Hindlimb muscle (tissue), 1 donor: ENCODE measurements around the gene VHLL. TPM values are rescaled to one million over a fixed set of nuclear protein-coding genes. Genes with fewer than 3 reads are reported as not detected.

ENCODE experiments used
- DNase-seq: peaks from one replicate; pipeline ENCODE4 v3.0.0-alpha.2; 2013
- polyA plus RNA-seq: library from polyadenylated mRNA; unstranded; fragments of 120-200 nt; gene quantifications from one replicate; pipeline ENCODE4 v1.2.1, GENCODE V29; 2013; ENCODE audit not compliant: insufficient read length

The VHLL gene
- polyA plus RNA-seq, 1 donor, result not detected

- DNase-seq, result no peak
Observed at GRCh38 chr1:156253634-156254033, 45.5 kb downstream of the VHLL start.

DNA sequence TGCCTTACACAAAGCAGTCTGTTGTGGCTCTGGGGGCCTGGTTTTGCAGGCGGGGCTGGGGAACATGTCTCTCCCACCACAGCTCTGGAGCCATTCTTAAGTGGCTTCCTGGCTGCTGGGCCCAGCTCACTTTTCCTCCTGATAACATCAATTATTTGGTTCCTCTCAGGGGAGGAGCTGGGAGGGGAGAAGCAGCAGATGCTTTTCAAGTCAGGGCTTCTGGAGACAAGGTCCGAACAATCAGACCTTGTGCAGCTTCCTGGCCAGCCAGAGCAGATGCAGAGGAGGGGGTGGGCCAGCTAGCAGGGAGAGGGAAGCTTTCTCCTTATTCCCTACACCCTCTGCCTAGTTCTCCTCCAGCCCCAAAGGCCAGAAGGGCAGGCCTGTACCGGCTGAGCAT, 47.6 kb downstream of the VHLL start:
- DNase-seq, result no peak

DNA sequence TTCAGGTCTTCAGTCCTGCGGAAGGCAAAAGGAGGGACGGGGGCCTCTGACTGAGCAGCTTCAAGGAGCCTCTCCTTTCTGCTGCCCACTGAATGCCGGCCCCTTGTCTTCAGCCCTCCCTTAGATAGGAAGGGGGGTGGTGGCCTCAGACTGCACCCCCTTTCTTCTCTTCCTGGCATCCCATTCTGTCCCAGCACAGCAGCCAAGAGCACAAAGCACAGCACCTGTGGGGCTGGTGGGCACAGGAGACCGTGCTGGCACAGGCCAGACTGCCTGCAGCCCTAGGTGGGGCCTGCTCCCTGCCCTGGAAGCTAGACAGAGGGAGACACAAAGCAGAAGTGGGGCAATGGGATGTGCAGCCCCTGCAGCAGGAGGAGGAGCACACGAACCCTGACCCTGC, 49.5 kb downstream of the VHLL start:
- no peak for DNase-seq

Other genes with a start within 250 kb of the VHLL start
- 49.4 TPM for gene UBQLN4, start 245.5 kb downstream of the VHLL start, polyA plus RNA-seq
- gene LAMTOR2, start 244.5 kb downstream of the VHLL start, polyA plus RNA-seq, result 40.8 TPM
- gene RAB25, start 238.1 kb downstream of the VHLL start, polyA plus RNA-seq, result 1.0 TPM
- gene MEX3A, start 216.8 kb downstream of the VHLL start, polyA plus RNA-seq, result 22.5 TPM
- gene LMNA, start 184.6 kb downstream of the VHLL start, polyA plus RNA-seq, result 319 TPM
- 4.8 TPM for gene SEMA4A, start 145.7 kb downstream of the VHLL start, polyA plus RNA-seq
- gene SLC25A44, start 105.2 kb downstream of the VHLL start, polyA plus RNA-seq, result 11.3 TPM
- gene PMF1, start 86.3 kb downstream of the VHLL start, polyA plus RNA-seq, result 42.3 TPM
- gene BGLAP, start 57.1 kb downstream of the VHLL start, polyA plus RNA-seq, result 3.3 TPM
- gene PAQR6, start 51.3 kb downstream of the VHLL start, polyA plus RNA-seq, result 5.2 TPM
- 53.6 TPM for gene SMG5, start 16.5 kb downstream of the VHLL start, polyA plus RNA-seq
- 5.0 TPM for gene TMEM79, start 15.0 kb downstream of the VHLL start, polyA plus RNA-seq
- 20.2 TPM for gene GLMP, start 3.6 kb downstream of the VHLL start, polyA plus RNA-seq
- gene CCT3, start 39.0 kb upstream of the VHLL start, polyA plus RNA-seq, result 187 TPM
- gene TSACC, start 39.2 kb upstream of the VHLL start, polyA plus RNA-seq, result 1.0 TPM
- gene RHBG, start 69.9 kb upstream of the VHLL start, polyA plus RNA-seq, result 0.22 TPM
- gene MEF2D, start 201.5 kb upstream of the VHLL start, polyA plus RNA-seq, result 102 TPM